Vagina (tissue), 2 donors: ENCODE results near the gene MUTYH.

Experiments used
- CTCF ChIP-seq, 3 experiments: fragments of 450-650 bp in 2 of 3; fragments of 200-600 bp in 1 of 3; sonication (generic) in 1 of 3; IDR thresholded peaks; one replicate each; pipeline ENCODE4 v1.5.1; 2017 to 2019; ENCODE audit warnings: antibody characterized with exemption in 3 of 3, mild to moderate bottlenecking in 2 of 3, moderate library complexity in 2 of 3
- POLR2A ChIP-seq, 2 donors: fragments of 450-650 bp; IDR thresholded peaks; one replicate each; pipeline ENCODE4 v1.6.1; 2017; ENCODE audit warnings: antibody characterized with exemption in 2 of 2, mild to moderate bottlenecking in 2 of 2, moderate library complexity in 2 of 2
- POLR2AphosphoS5 ChIP-seq, 2 donors: sonication (generic); formaldehyde crosslinking; IDR thresholded peaks; one replicate each; pipeline ENCODE4 v1.9.0; 2017; ENCODE audit warnings: antibody characterized with exemption in 2 of 2, mild to moderate bottlenecking in 2 of 2, low read depth in 1 of 2; ENCODE audit not compliant: insufficient read depth in 1 of 2

GRCh38 chr1:45378184-45378583, 37.9 kb upstream of the MUTYH start:
- TF ChIP-seq POLR2A (IDR thresholded peaks at IDR 0.05) = no peak
- TF ChIP-seq CTCF (IDR thresholded peaks at IDR 0.05) = no peak
- no peak for TF ChIP-seq POLR2AphosphoS5 (IDR thresholded peaks at IDR 0.05; ENCODE audit: insufficient read depth in 1 of 2, low read depth in 1 of 2)
